IMR-90 (cell line): Measurements from ENCODE around the gene VPS11. TPM values are rescaled to one million over a fixed set of nuclear protein-coding genes. Genes with fewer than 3 reads are reported as not detected.

ENCODE experiments used
- ATAC-seq: fragments of 200-7000 bp; cut with Tn5 transposase; 2 replicates; pipeline ENCODE4 v1.9.1; 2020; ENCODE audit warnings: low read depth, mild to moderate bottlenecking, moderate library complexity
- BruUV-seq: library from RNA; stranded (reverse); fragments of 400-500 nt; replicated peaks from 2 replicates; lab custom pipeline; 2021; lab: Mats Ljungman, UMichigan
- CTCF ChIA-PET: fragments of 300-600 bp; formaldehyde crosslinking; extraction: SDS; loops from one replicate; lab custom pipeline; 2021; ENCODE audit warnings: antibody characterized with exemption; lab: Yijun Ruan, JAX
- POLR2A ChIA-PET: fragments of 300-600 bp; sonication (Branson Sonifier 250); formaldehyde crosslinking; loops from one replicate; lab custom pipeline; 2022; ENCODE audit warnings: antibody characterized with exemption; ENCODE audit not compliant: unreplicated experiment; lab: Charles Lee
- DNase-seq: peaks from one replicate; pipeline ENCODE4 v3.0.0; 2013
- H2AFZ ChIP-seq: replicated peaks from 2 replicates; pipeline ENCODE3; 2013; ENCODE audit warnings: low read length, mild to moderate bottlenecking; ENCODE audit not compliant: poor library complexity
- H2AK5ac ChIP-seq: 2 replicates; pipeline ENCODE4 v1.6.1; 2013; ENCODE audit warnings: low read depth, low read length, inconsistent platforms
- H2AK9ac ChIP-seq: replicated peaks from 2 replicates; pipeline ENCODE3; 2013; ENCODE audit warnings: mild to moderate bottlenecking, low read depth, low read length, moderate library complexity; ENCODE audit not compliant: poor library complexity
- H2BK120ac ChIP-seq: 2 replicates; pipeline ENCODE4 v1.6.1; 2013; ENCODE audit warnings: low read depth, low read length, inconsistent platforms
- H2BK15ac ChIP-seq: 3 replicates; pipeline ENCODE4 v1.6.1; 2013; ENCODE audit warnings: low read depth, low read length, inconsistent platforms
- H2BK20ac ChIP-seq: 2 replicates; pipeline ENCODE4 v1.6.1; 2013; ENCODE audit warnings: low read depth, mild to moderate bottlenecking, inconsistent platforms, low read length, moderate library complexity
- H2BK5ac ChIP-seq: 2 replicates; pipeline ENCODE4 v1.6.1; 2013; ENCODE audit warnings: mild to moderate bottlenecking, low read depth, low read length, inconsistent platforms; ENCODE audit not compliant: poor library complexity, severe bottlenecking
- H3K14ac ChIP-seq: replicated peaks from 2 replicates; pipeline ENCODE4 v1.6.1; 2013; ENCODE audit warnings: low read depth, low read length, inconsistent platforms
- H3K18ac ChIP-seq: 2 replicates; pipeline ENCODE4 v1.6.1; 2013; ENCODE audit warnings: low read depth, low read length, control low read depth
- H3K23ac ChIP-seq: 2 replicates; pipeline ENCODE4 v1.6.1; 2013; ENCODE audit warnings: low read depth, low read length, inconsistent platforms
- H3K27ac ChIP-seq: 2 replicates; pipeline ENCODE4 v1.5.1; 2013; ENCODE audit warnings: mild to moderate bottlenecking, control low read depth, low read length; ENCODE audit not compliant: insufficient read depth
- H3K27me3 ChIP-seq: 2 replicates; pipeline ENCODE4 v1.6.1; 2013; ENCODE audit warnings: low read length; ENCODE audit not compliant: control insufficient read depth, insufficient read depth
- H3K36me3 ChIP-seq: 2 replicates; pipeline ENCODE4 v1.6.1; 2013; ENCODE audit warnings: low read length, mixed read lengths; ENCODE audit not compliant: control insufficient read depth, insufficient read depth
- H3K4ac ChIP-seq: 2 replicates; pipeline ENCODE4 v1.6.1; 2013; ENCODE audit warnings: low read depth, low read length, inconsistent platforms
- H3K4me1 ChIP-seq: 2 replicates; pipeline ENCODE4 v1.6.1; 2013; ENCODE audit warnings: low read length, mixed read lengths; ENCODE audit not compliant: control insufficient read depth, insufficient read depth
- H3K4me2 ChIP-seq: 2 replicates; pipeline ENCODE4 v1.6.1; 2013; ENCODE audit warnings: low read depth, mild to moderate bottlenecking, control low read depth, low read length, moderate library complexity
- H3K4me3 ChIP-seq: 2 replicates; pipeline ENCODE4 v1.5.1; 2013; ENCODE audit warnings: low read depth, mild to moderate bottlenecking, control low read depth, low read length, moderate library complexity; ENCODE audit not compliant: insufficient read depth
- H3K56ac ChIP-seq: 2 replicates; pipeline ENCODE4 v1.6.1; 2013; ENCODE audit warnings: low read length, inconsistent platforms; ENCODE audit not compliant: insufficient read depth; ENCODE audit errors: extremely low read depth
- H3K79me1 ChIP-seq, 2 experiments: 2 replicates each; pipeline ENCODE4 v1.6.1; 2013; ENCODE audit warnings: low read length in 2 of 2, inconsistent platforms in 1 of 2, low read depth in 1 of 2
- H3K9ac ChIP-seq: 2 replicates; pipeline ENCODE4 v1.6.1; 2013; ENCODE audit warnings: low read depth, low read length, control low read depth
- H3K9me1 ChIP-seq: 2 replicates; pipeline ENCODE4 v1.6.1; 2013; ENCODE audit warnings: low read length, inconsistent platforms; ENCODE audit not compliant: insufficient read depth
- H3K9me3 ChIP-seq: 2 replicates; pipeline ENCODE4 v1.6.1; 2013; ENCODE audit warnings: low read length; ENCODE audit not compliant: control insufficient read depth, insufficient read depth
- H4K20me1 ChIP-seq: 2 replicates; pipeline ENCODE4 v1.6.1; 2013; ENCODE audit warnings: low read length, inconsistent platforms; ENCODE audit not compliant: insufficient read depth
- H4K5ac ChIP-seq: 2 replicates; pipeline ENCODE4 v1.6.1; 2013; ENCODE audit warnings: mild to moderate bottlenecking, low read depth, low read length, control low read depth
- H4K8ac ChIP-seq, 2 experiments: 2 replicates each; pipeline ENCODE4 v1.6.1; 2013; ENCODE audit warnings: low read depth in 2 of 2, low read length in 2 of 2, control low read depth in 1 of 2, inconsistent platforms in 1 of 2
- H4K91ac ChIP-seq: 2 replicates; pipeline ENCODE4 v1.6.1; 2013; ENCODE audit warnings: low read depth, low read length, inconsistent platforms; ENCODE audit not compliant: insufficient read depth
- BHLHE40 ChIP-seq: fragments of 150-350 bp; IDR thresholded peaks from 2 replicates; pipeline ENCODE4 v1.6.1; 2016; ENCODE audit warnings: mild to moderate bottlenecking, low read depth, low read length
- CHD1 ChIP-seq: IDR thresholded peaks from 2 replicates; pipeline ENCODE4 v1.6.1; 2012; ENCODE audit warnings: low read depth, low read length, improper control_type of control experiment
- CTCF ChIP-seq: conservative IDR thresholded peaks from 2 replicates; pipeline ENCODE4 v1.5.1; 2012; ENCODE audit warnings: mild to moderate bottlenecking, low read depth, low read length, improper control_type of control experiment
- ELK1 ChIP-seq: fragments of 150-350 bp; IDR thresholded peaks from 2 replicates; pipeline ENCODE4 v1.6.1; 2016; ENCODE audit warnings: low read depth, mild to moderate bottlenecking, low read length, moderate library complexity, borderline replicate concordance
- MAFK ChIP-seq: IDR thresholded peaks from 2 replicates; pipeline ENCODE4 v1.6.1; 2012; ENCODE audit warnings: low read depth, low read length, improper control_type of control experiment
- MXI1 ChIP-seq: IDR thresholded peaks from 2 replicates; pipeline ENCODE4 v1.6.1; 2012; ENCODE audit warnings: low read depth, mild to moderate bottlenecking, low read length, moderate library complexity, borderline replicate concordance
- NFE2L2 ChIP-seq: fragments of 150-350 bp; IDR thresholded peaks from 2 replicates; pipeline ENCODE4 v1.6.1; 2016; ENCODE audit warnings: low read depth, mild to moderate bottlenecking, low read length
- RAD21 ChIP-seq: IDR thresholded peaks from 2 replicates; pipeline ENCODE4 v1.6.1; 2012; ENCODE audit warnings: low read length, improper control_type of control experiment
- RCOR1 ChIP-seq: IDR thresholded peaks from 2 replicates; pipeline ENCODE4 v1.6.1; 2012; ENCODE audit warnings: mild to moderate bottlenecking, low read length, improper control_type of control experiment; ENCODE audit not compliant: insufficient replicate concordance
- SMC3 ChIP-seq: fragments of 150-350 bp; IDR thresholded peaks from 2 replicates; pipeline ENCODE4 v1.6.1; 2016; ENCODE audit warnings: low read depth, mild to moderate bottlenecking, antibody characterized with exemption, low read length, moderate library complexity
- USF2 ChIP-seq: fragments of 150-350 bp; IDR thresholded peaks from 2 replicates; pipeline ENCODE4 v1.6.1; 2017; ENCODE audit warnings: mild to moderate bottlenecking, antibody characterized with exemption, low read length, low read depth
- WGBS, 2 experiments: methylation state at CpG; one replicate each; pipeline versions ENCODE4 v1.1.5 to v1.1.7; 2013; ENCODE audit warnings: missing lambda C conversion rate in 2 of 2; ENCODE audit not compliant: insufficient read length in 1 of 2; ENCODE audit errors: extremely low coverage in 2 of 2; 5-methylcytosine and 5-hydroxymethylcytosine counted together
- dilution Hi-C: fragments of 300-500 bp; cut with HindIII; formaldehyde crosslinking; loops from one replicate; pipeline ENCODE4 v1.14.3; 2018; ENCODE audit warnings: low sequenced_read_pairs; ENCODE audit not compliant: unreplicated experiment
- in situ Hi-C: fragments of 300-500 bp; cut with MboI; formaldehyde crosslinking; loops from 3 replicates; pipeline ENCODE4 v1.14.3; 2019; ENCODE audit warnings: low sequenced_read_pairs, inconsistent platforms, mixed read lengths
- intact Hi-C: fragments of 100-400 bp; cut with micrococcal nuclease; formaldehyde crosslinking; loops from 2 replicates; pipeline ENCODE4 v1.10.0; 2022
- polyA plus RNA-seq, 3 experiments: library from polyadenylated mRNA; depleted of rRNA; stranded (reverse); fragments of >200 nt; gene quantifications; 2 replicates each; pipeline ENCODE4 v1.2.3, GENCODE V29; 2012; ENCODE audit warnings: low replicate concordance in 1 of 3
- total RNA-seq: library from RNA; depleted of rRNA; stranded (reverse); fragments of >200 nt; gene quantifications from 2 replicates; pipeline ENCODE4 v1.2.3, GENCODE V29; 2012

The VPS11 gene
- total and polyA plus RNA-seq, 2 of the 4 experiments (the other 2 are of a cell fraction) = 19.7 to 30.5 TPM

- dilution Hi-C loops (no loop called here), in situ Hi-C loops (no loop called here), intact Hi-C loops (loop anchor here (10.0 kb wide), 1 partner anchor 366 kb away; no protein-coding TSS in a partner anchor)
- H4K91ac ChIP-seq = no peak overlapping the region
- no peak overlapping the region for H2BK15ac ChIP-seq
- H3K9me3 ChIP-seq = no peaks in the 10 kb centered on the region
- H3K56ac ChIP-seq = no peak overlapping the region
- no peak overlapping the region for H2BK120ac ChIP-seq
- peaks cover 19% of the 10 kb centered on the region for H3K36me3 ChIP-seq
- peaks cover 9% of the 10 kb centered on the region for H3K4me1 ChIP-seq
- no peak overlapping the region for H4K5ac ChIP-seq
- DNase-seq = peak; percentile 27
- ChIA-PET CTCF (no interaction called here), POLR2A (interaction anchor here (0.6 kb wide), 1 partner anchor 78 kb away, joined by 18 read pairs; no protein-coding TSS in a partner anchor)
- no TSS peak for BruUV-seq
- H4K20me1 ChIP-seq = peaks cover 4% of the 10 kb centered on the region; the same call in 1 of the 2 replicates
- peak overlapping the region; percentile 19; the same call in 1 of the 2 replicates for H3K4ac ChIP-seq
- WGBS, 2 experiments = 20% methylated on average over 2 of the region's 8 CpGs; no CpG with 5 or more reads in 1 of the 2 experiments
- ATAC-seq = no peak
- peak overlapping the region; percentile 36; the same call in 1 of the 2 replicates for H3K27ac ChIP-seq
- H3K79me1 ChIP-seq = peaks cover 21 to 52% of the 10 kb centered on the region in 2 experiments
- H3K18ac ChIP-seq = no peak overlapping the region
- H3K9ac ChIP-seq = peak overlapping the region; percentile 81
- no peak overlapping the region for H2BK20ac ChIP-seq
- peak overlapping the region; percentile 89 for H2AK9ac ChIP-seq
- H4K8ac ChIP-seq = peak overlapping the region in 1 of 2 experiments; percentile 22; a peak in 2 of 4 replicates
- no peaks in the 10 kb centered on the region for H3K27me3 ChIP-seq
- peak overlapping the region; percentile 52; the same call in 1 of the 2 replicates for H2AK5ac ChIP-seq
- H2AFZ ChIP-seq = peak overlapping the region; percentile 91
- TF ChIP-seq BHLHE40 (no peak), MAFK (no peak), CHD1 (no peak), SMC3 (no peak), ELK1 (no peak), RAD21 (no peak), CTCF (no peak), MXI1 (no peak), NFE2L2 (no peak), USF2 (no peak), RCOR1 (no peak)
- H3K4me3 ChIP-seq = peak overlapping the region; percentile 45
- H3K9me1 ChIP-seq = peaks cover 21% of the 10 kb centered on the region
- H3K14ac ChIP-seq = 0 out of 2 replicates have a peak overlapping the region, but pooled peaks have one; percentile 11
- no peak overlapping the region for H2BK5ac ChIP-seq
- peak overlapping the region; percentile 10 for H3K23ac ChIP-seq
- peak overlapping the region; percentile 95 for H3K4me2 ChIP-seq
These were observed 40.7 kb downstream of the VPS11 start for GRCh38 chr11:119108146-119108856.
